ENCODE measurements around the gene TUT4. TPM values are rescaled to one million over a fixed set of nuclear protein-coding genes. Genes with fewer than 3 reads are reported as not detected.

TUT4 gene
- total and polyA plus RNA-seq, 10 donors: 31.7 to 120 (median 79.2) TPM

DNA sequence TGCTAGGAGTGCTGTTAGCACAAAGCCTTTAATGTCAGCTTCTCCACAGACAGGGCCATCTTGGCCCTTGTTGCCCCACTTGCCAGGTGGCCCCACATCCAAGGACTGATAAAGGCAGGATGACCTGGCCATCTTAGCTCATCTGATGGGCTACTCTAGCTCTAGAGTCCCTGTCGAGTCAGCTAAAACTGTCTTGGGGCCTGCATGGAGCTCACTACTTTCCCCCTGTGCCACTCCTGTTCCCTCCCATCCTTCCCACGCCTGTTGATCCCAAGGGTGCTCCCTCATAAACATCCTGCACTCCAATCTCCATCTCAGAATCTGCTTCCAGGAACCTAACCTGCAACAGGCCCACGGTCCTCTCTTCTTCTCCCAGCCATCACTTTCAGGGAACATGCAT lies 48.6 kb upstream of the TUT4 start:
- Histone ChIP-seq H3K27ac (peak overlapping the region in 5 of 8 donors; percentile 73 to 86 (median 79)), H3K4me1 (peaks cover 4 to 52% (median 29%) of the 10 kb centered on the region in 6 donors), H3K36me3 (peaks cover 0 to 6% (median 0%) of the 10 kb centered on the region in 6 donors), H3K4me3 (peak overlapping the region in 6 of 8 donors; percentile 41 to 78 (median 51)), H3K27me3 (replicated peaks in 1 of 7) (peaks cover 0 to 25% (median 0%) of the 10 kb centered on the region in 7 donors), H3K9me3 (no peaks in the 10 kb centered on the region)
- intact Hi-C loops (cut with DNase I; ENCODE audit: low total_unique reads): no loop called here
- no peak for DNase-seq
- TF ChIP-seq, protein P1, sequence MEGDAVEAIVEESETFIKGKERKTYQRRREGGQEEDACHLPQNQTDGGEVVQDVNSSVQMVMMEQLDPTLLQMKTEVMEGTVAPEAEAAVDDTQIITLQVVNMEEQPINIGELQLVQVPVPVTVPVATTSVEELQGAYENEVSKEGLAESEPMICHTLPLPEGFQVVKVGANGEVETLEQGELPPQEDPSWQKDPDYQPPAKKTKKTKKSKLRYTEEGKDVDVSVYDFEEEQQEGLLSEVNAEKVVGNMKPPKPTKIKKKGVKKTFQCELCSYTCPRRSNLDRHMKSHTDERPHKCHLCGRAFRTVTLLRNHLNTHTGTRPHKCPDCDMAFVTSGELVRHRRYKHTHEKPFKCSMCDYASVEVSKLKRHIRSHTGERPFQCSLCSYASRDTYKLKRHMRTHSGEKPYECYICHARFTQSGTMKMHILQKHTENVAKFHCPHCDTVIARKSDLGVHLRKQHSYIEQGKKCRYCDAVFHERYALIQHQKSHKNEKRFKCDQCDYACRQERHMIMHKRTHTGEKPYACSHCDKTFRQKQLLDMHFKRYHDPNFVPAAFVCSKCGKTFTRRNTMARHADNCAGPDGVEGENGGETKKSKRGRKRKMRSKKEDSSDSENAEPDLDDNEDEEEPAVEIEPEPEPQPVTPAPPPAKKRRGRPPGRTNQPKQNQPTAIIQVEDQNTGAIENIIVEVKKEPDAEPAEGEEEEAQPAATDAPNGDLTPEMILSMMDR (IDR thresholded peaks at IDR 0.05 in 8 of 11, conservative IDR thresholded peaks at IDR 0.05 in 3 of 11): no peak
- 78 to 93% (median 86%) methylated on average over 3 of the region's 3 CpGs for WGBS, 5 donors

DNA sequence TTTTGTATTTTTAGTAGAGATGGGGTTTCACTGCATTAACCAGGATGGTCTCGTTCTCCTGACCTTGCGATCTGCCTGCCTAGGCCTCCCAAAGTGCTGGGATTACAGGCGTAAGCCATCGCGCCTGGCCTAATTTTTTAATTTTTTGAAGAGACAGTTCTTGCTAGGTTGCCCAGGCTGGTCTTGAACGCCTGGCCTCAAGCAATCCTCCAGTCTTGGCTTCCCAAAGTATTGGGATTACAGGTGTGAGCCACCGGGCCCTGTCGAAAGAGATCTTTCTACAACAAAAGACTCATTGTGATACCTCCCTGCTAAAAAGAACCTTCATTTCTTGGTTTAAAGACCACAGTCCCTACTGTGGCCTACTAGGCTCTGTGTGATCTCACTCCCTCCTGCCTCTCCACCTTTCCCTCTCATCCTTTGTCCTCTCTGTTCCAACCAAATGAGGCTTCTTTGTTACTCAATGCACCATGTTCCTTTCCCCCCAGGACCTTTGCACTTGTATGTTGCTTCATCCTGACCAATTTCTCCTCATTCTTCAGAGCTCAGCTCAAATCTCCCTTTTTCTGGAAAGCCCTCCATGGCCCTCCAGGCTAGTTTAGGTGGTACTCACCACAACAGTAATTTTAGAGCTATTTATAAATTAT lies 47.8 kb upstream of the TUT4 start:
- Histone ChIP-seq H3K4me1 (peaks cover 4 to 46% (median 30%) of the 10 kb centered on the region in 6 donors), H3K9me3 (no peaks in the 10 kb centered on the region), H3K27ac (no peak overlapping the region), H3K27me3 (replicated peaks in 1 of 7) (peaks cover 0 to 22% (median 0%) of the 10 kb centered on the region in 7 donors), H3K36me3 (no peaks in the 10 kb centered on the region), H3K4me3 (no peak overlapping the region)
- 94 to 99% (median 97%) methylated on average over 8 of the region's 8 CpGs for WGBS, 5 donors
- intact Hi-C loops (cut with DNase I; ENCODE audit: low total_unique reads): no loop called here
- TF ChIP-seq POLR2AphosphoS5 (IDR thresholded peaks at IDR 0.05) (no peak), POLR2A (IDR thresholded peaks at IDR 0.05) (no peak)
- TF ChIP-seq, protein P1 (IDR thresholded peaks at IDR 0.05 in 8 of 11, conservative IDR thresholded peaks at IDR 0.05 in 3 of 11): no peak
- no peak for DNase-seq

DNA sequence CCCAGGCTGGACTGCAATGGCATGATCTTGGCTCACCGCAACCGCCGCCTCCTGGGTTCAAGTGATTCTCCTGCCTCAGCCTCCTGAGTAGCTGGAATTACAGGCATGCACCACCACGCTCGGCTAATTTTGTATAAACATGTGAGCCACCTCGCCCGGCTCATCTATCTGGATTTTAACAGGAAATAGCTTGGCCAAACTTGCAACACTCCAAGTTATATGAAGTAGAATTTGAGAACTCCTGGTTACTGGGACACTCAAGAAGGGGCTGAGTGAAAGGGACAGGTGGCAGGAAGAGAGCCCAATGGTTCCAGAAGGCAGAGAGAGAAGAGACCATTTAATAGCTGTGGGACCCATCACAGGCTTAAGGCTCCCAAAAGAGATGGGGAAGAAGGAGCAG lies 46.3 kb upstream of the TUT4 start:
- no peak for DNase-seq
- peaks cover 0 to 22% (median 0%) of the 10 kb centered on the region in 7 donors for H3K27me3 ChIP-seq (replicated peaks in 1 of 7)
- 75 to 93% (median 85%) methylated on average over 7 of the region's 7 CpGs for WGBS, 5 donors
- intact Hi-C loops (cut with DNase I; ENCODE audit: low total_unique reads): no loop called here
- H3K4me1 ChIP-seq: peaks cover 3 to 43% (median 30%) of the 10 kb centered on the region in 6 donors
- TF ChIP-seq POLR2A (IDR thresholded peaks at IDR 0.05) (no peak), POLR2AphosphoS5 (IDR thresholded peaks at IDR 0.05) (no peak)
- TF ChIP-seq, protein P1 (IDR thresholded peaks at IDR 0.05 in 8 of 11, conservative IDR thresholded peaks at IDR 0.05 in 3 of 11): no peak
- no peak overlapping the region for H3K4me3 ChIP-seq
- H3K9me3 ChIP-seq: no peaks in the 10 kb centered on the region
- H3K36me3 ChIP-seq: no peaks in the 10 kb centered on the region
- no peak overlapping the region for H3K27ac ChIP-seq

DNA sequence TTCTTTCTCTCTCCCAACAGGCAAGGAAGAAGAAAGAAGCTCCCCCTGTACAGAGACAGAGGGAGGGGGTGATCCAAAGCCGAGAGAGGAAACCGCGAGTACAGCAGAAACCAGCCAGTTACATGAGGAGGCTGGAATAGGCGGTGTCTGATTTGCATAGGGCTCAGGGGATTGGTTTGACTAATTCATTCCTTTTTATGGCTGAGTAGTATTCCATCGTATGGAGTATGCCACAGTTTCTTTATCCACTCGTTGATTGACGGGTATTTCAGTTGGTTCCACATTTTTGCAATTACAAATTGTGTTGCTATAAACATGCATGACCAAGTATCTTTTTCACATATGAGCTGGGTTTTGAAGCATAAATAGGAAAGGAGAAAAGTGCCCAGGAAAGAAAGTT lies 45.8 kb upstream of the TUT4 start:
- DNase-seq: no peak
- Histone ChIP-seq H3K27ac (no peak overlapping the region), H3K36me3 (no peaks in the 10 kb centered on the region), H3K4me1 (peaks cover 0 to 43% (median 25%) of the 10 kb centered on the region in 6 donors), H3K27me3 (replicated peaks in 1 of 7) (peaks cover 0 to 22% (median 0%) of the 10 kb centered on the region in 7 donors), H3K9me3 (no peaks in the 10 kb centered on the region), H3K4me3 (no peak overlapping the region)
- TF ChIP-seq POLR2AphosphoS5 (IDR thresholded peaks at IDR 0.05) (no peak), POLR2A (IDR thresholded peaks at IDR 0.05) (no peak)
- TF ChIP-seq, protein P1 (IDR thresholded peaks at IDR 0.05 in 8 of 11, conservative IDR thresholded peaks at IDR 0.05 in 3 of 11): no peak
- 92 to 95% (median 94%) methylated on average over 7 of the region's 7 CpGs for WGBS, 5 donors
- intact Hi-C loops (cut with DNase I; ENCODE audit: low total_unique reads): no loop called here
